ENCODE data around the gene COPE.
"Not testable (repeated sequence)": the region's sequence is repeated elsewhere in the genome, so short reads cannot be mapped to it uniquely, and the experiment has no call there.

The COPE gene

GRCh38 chr19:18908917-18909619 lies 10.1 kb downstream of the COPE start:
- no peak for DNase-seq (ENCODE audit: low read depth)

GRCh38 chr19:18906605-18907519 lies 12.3 kb downstream of the COPE start:
- no peak for DNase-seq (ENCODE audit: low read depth)

GRCh38 chr19:18905513-18906236 lies 13.5 kb downstream of the COPE start:
- DNase-seq (ENCODE audit: low read depth), result no peak

- no peak for DNase-seq (ENCODE audit: low read depth)
Observed at GRCh38 chr19:18905058-18905456, 14.1 kb downstream of the COPE start.

GRCh38 chr19:18904334-18905057 lies 14.7 kb downstream of the COPE start:
- no peak for DNase-seq (ENCODE audit: low read depth)

GRCh38 chr19:18903156-18904037 lies 15.8 kb downstream of the COPE start:
- no peak for DNase-seq (ENCODE audit: low read depth)

GRCh38 chr19:18902519-18902918 lies 16.7 kb downstream of the COPE start:
- DNase-seq (ENCODE audit: low read depth), result not testable (repeated sequence)

- no peak for DNase-seq (ENCODE audit: low read depth)
Observed at GRCh38 chr19:18901491-18901890, 17.7 kb downstream of the COPE start.

GRCh38 chr19:18900700-18901481 lies 18.3 kb downstream of the COPE start:
- no peak for DNase-seq (ENCODE audit: low read depth)

GRCh38 chr19:18899624-18900560 lies 19.3 kb downstream of the COPE start:
- no peak for DNase-seq (ENCODE audit: low read depth)

GRCh38 chr19:18898607-18899408 lies 20.4 kb downstream of the COPE start:
- no peak for DNase-seq (ENCODE audit: low read depth)

- no peak for DNase-seq (ENCODE audit: low read depth)
Observed at GRCh38 chr19:18898081-18898606, 21.0 kb downstream of the COPE start.

GRCh38 chr19:18897094-18898029 lies 21.8 kb downstream of the COPE start:
- no peak for DNase-seq (ENCODE audit: low read depth)

- DNase-seq (ENCODE audit: low read depth), result no peak
Observed at GRCh38 chr19:18896421-18896841, 22.8 kb downstream of the COPE start.

- no peak for DNase-seq (ENCODE audit: low read depth)
Observed at GRCh38 chr19:18895824-18896341, 23.3 kb downstream of the COPE start, which contains the start of gene CERS1. CERS1 (minus strand) TSS chr19:18896158; CDS start chr19:18896072, 86 bp downstream.

Data from stimulated activated CD8-positive, alpha-beta memory T cell treated with anti-CD3 and anti-CD28 coated beads, Interleukin-7, amount 100 ng/mL, for 24 hours (primary cell).